OCI-M2 (cell line): Measurements from ENCODE around the gene GP5.

Source experiments
- DNase-seq: peaks from one replicate; lab custom pipeline; 2025; ENCODE audit not compliant: unreplicated experiment; lab: John Stamatoyannopoulos, UW

Gene GP5

DNA sequence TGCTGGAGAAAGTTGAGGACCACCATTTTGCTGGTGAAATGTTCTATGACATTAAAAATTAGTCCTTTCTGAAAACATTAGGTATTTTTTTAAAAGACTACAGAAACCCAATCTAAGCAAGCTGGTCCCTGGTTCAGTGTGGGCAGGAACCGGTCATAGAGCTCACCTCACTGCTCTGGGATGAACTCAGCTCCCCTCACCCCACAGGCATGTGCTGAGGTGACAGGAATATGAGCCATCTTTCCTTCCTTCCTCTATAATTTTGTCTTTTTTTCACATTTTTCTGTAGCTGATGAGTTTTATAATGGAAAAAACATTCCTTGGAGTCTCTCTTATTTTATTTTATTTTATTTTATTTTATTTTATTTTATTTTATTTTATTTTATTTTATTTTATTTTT, 21.4 kb downstream of the GP5 start:
- no peak for DNase-seq

DNA sequence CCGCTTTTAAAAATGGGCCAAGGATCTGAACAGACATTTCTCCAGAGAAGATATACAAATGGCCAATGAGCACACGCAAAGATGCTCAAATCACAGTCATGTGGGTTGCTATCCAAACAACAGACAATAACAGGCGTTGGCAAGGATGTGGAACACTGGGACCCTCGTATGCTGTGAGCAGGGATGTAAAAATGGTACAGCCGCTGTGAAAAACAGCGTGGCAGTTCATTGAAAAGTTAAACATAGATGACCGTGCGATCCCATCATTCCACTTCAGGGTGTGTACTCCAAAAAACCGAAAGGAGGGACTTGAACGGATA, 22.9 kb downstream of the GP5 start:
- no peak for DNase-seq

DNA sequence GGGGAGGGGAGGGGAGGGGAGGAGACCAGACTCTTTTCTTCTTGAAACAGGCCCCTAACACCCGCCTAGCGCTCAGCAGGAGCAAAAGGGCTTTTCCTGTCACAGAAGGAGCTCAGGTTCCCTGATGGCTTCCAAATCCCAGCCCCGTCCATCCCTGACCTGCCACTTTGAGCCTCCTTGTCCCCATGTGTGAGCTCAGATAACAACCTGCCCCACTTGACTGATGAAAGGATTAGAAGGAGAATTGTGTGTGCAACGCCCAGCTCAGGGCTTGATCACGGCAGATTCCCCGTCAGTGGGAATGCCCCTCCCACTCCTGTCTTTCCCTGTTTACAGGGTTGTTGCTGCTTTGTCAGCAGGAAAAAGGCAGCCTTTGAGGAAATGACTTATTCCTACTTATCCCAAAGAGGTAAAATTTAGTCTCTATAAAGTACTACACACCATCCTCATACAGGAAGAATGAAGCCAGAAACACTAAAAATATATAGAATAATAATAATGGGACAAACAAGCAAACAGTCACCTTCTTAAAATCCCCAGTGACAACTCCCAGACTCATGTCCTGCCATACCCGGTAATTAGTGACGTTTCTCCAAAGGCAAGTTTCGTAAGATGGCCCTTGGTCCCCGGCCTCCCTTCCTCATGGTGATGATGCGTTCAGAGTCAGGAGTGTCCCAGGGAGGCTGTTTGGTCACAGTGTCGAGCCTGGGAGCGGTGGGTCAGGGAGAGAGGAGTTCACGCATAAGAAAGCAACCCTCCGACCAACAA, 23.4 kb downstream of the GP5 start:
- no peak for DNase-seq

DNA sequence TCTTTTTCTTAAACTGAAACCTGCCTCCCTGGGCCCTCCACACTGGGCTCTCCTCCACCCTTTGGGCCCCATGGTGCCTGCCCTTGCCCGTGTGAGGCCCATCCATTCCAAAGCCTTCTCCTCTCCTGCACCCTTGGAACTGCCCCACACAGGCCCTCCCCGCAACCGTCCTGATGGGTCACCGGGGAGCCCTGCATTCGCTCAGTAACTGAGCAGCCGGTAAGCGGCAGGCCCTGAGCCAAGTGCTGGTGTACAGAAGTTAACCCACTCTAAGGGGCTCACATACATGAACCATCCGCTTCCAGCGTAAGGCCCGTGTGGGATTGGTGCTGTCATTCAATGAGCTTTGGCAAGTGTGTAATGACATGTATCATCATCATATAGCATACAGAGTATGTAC, 24.1 kb downstream of the GP5 start:
- no peak for DNase-seq

DNA sequence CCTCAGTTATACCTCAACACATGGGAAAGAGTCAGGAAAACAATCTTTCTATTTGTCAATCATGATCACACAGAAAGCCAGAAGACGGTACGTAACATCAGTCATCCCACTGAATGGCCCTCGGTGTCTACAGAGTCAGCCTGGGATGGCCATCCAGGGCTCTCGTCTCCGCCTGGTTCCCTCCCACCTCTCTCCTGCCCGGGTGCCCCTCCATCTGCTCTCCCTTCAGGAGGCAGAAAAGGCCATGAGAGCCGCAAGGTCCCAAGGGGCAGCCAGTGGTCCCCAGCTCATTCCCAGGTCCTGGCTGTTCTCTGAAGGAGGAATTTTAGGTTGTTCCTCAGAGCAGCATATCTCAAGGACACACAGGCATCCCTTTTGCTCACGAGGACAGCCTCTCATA, 25.2 kb downstream of the GP5 start:
- DNase-seq: no peak

DNA sequence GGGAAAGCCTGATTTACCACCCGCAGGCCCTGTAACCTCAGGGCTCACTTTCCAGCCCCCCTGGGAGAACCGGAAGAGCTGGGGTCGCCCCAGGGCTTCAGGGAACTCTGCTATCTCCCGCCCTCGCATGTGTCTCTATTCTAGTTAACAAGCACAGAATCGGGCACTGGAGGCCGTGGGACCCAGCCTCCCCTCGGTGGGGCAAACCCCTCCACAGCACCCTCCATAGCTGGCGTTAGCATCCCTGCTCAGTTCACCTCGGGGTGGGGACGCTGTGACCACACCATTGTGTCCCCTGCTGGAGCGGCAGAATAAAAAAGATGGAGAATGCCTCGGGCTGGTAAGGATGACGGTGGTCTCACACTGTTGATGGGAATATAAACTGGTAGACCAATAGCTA, 26.0 kb downstream of the GP5 start:
- DNase-seq: no peak

DNA sequence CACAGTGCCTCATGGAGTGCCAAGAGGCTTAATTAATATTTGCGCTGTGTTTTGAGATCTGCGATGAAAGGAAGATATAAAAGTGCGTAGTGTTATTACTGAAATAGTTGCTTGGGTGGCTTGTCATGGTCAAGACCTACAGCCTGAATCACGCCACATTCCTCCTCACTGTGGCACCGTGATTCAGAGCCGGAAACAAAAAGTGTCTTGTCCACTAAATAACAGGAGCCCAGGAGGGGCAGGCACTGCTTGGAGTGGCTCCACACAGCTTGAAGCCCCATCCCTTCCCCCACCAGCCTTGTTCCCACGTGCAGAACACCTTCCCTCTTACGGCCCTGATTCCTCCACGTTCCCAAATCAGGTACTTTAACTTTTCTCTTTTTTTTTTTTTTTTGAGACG, 28.3 kb downstream of the GP5 start:
- DNase-seq: no peak

DNA sequence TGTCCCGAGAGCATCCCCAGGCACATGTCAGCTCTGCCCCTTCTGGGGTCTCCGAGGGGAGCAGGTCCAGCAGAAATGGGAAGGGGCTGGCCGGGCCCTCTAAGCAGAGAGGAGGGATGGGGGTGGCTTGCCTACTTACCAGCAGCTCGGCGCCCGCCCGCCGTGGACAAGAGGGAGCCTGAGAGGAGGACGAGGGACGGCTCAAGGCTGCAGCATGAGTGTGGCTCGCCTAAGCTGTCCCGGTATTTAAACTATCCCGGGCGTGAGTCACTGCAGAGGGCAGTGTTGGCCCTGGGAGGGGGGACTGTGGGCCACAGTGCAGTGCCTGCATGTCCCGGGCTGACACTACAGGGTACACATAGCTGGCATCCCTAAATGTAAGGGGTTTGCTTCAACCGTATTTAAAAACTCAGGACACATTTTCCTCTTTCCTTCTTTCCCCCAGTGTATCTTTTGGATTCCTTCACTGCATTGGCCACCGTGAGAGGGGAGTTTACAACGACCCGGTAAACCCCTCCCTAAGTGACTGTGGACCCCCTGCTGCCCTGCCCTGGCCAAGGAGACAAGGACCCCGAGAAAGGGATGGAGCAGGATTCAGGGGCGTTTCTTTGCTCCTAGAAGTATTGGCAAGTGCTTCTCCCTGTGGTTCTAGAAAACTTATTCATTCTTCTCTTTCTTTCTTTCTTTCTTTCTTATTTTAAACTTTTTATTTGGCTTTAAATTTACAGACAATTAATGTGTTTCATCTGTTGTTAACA, 29.4 kb downstream of the GP5 start, which contains the start of gene LRRC15:
Gene LRRC15, minus strand, starts transcription at position 222 of the 758 bp plus-strand sequence. CDS start 8,700 bp downstream, outside the sequence.
- no peak for DNase-seq

DNA sequence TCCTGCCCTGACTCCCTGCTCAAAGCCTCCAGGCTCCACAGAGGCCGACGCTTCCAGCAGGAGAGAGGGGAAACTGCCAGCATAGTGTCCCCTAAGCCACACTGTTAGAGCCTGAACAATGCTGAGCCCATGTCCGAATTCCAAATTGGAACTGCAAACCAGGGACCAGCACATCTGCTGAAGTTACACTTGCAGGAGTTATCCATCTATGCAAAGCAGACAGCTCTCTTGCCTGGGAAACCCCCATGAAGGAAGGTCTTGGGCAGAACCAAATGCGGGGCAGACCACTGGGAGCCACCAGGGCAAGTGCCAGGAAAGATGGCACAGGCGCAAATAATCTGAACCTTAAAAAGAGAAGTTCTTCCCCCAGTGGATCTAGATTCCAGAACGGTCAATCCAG, 30.1 kb downstream of the GP5 start:
- no peak for DNase-seq

DNA sequence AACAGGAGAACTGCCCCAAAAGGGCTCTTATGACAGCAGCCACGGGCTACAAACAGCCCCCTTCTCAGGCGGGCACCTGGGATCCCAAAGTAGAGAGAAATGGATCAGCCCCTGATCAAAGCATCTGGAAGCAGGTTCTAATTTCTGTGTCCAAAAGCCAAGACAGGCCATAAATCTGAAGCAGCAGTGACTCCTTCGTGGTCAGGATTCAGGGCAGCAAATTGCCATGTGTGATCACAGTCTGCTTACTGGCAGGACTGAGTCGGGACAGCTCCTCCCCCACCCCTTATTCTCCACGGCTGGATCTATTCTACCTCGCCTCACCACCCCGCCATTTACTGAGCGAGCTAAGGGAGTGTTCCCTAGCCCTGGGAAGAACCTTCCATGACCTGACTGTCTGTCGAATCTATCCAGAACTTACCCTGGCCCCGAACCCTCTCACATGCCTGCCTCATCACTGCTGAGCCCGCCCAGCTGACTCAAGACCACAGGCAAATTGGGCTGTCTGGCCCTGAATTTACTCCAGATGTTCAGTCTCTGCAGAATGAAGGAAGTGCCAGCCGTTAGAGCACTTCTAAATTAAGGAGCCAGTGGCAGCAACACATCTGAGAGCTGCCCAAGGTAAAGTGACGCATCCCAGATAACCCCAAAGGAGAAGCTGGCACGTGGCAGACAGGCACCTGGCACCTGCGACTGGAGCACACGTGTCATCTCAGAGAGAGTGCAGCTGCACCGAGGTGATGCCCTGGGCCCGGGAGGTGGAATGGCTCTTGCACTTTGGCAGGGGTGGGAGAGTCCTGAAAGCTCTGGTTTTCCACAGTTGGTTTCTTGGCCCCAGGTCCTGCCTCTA, 30.8 kb downstream of the GP5 start:
- DNase-seq: no peak

DNA sequence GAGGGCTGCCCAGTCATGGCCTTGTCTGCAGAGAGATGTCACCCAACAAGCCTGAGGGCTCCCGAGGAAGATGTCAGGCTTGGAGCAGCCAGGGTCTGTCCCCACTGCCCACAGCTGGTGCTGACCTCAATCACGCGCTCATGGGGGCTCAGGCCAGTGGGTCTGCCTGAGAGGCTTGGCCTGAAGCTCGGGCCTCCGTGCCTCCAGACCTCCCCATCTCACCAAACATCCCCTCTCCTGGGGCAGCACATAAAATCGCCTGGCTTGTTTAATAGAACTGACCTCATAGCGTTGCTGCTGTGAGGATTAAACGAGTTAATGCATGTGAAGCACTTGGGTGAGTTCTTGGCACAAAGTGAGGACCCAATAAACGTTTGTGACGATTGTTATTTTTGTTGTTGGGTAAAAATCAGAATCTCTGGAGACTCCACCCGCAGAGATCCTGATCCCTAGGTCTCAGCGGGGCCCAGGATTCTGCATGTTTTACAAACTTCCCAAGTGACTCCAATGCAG, 33.0 kb downstream of the GP5 start:
- no peak for DNase-seq

DNA sequence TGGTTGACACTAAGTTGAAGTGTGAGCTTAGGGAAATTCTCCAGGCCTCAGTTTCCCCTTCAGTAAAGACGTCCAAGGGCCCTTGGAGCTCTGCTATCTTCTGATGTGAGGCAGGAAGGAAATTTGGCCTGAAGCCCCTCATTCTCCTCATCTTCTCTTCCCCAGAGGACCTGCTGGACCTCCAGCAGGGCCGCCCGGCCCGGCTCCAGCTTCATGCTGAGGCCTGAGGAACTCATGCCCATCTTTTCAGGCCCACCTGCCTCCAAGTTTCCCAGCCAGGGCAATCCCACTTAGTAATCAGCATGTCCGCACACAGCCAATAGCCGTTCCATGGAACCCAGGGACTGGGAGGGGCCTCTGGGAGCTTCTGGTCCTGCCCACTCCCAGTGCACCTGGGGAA, 33.5 kb downstream of the GP5 start:
- DNase-seq: no peak

DNA sequence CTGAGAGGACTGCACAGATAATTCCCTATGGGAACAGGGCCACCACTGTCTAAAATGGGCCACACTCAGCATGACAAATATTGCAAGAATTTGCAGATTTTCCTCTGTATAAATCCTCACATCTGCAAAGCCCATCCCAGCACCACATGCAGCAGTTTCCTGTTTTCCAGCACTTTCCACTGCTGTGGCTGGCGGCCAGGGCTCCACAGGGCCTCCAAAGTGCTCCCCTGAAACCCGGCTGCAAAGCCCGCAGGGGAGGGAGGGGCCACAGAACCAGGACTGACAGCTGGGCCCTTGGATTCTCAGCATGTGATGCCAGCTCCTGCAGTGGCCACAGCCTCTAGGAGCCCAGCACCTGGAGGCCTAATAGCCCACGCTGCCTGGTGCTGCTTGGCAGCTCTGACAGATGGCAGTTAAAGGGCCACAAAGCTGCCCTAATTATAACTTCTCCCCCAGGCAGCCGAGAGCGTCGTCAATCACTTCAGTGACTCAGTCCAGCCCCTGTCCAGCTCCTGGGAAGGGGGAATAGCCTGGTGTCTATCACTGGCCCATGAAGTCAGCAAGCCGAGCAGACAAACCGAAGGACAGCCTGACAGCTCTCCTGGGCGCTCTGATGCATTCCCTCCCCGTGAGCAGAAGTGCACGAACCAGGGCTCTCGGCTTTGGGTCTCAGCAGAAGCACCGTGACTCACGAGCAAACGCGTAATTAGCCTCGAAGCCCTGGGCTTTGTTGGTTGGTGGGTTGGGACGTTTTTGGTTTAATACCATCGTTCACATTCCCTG, 34.2 kb downstream of the GP5 start:
- no peak for DNase-seq

DNA sequence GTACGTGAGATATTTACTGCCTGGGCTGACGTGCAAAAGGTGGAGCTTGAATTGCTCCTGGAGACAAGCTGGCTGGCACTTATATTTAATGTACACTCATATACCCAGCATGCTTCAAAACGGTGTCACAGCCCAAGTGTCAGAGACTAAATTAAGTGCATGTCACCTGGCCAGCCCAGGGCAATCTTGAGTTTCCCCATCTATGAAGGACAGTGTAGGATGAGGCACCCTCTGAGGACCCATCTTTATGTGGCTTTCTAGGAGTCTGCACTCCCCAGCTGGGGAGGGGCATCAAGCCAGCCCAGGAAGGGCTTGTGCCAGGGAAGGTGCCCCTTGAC, 34.8 kb downstream of the GP5 start:
- DNase-seq: no peak

DNA sequence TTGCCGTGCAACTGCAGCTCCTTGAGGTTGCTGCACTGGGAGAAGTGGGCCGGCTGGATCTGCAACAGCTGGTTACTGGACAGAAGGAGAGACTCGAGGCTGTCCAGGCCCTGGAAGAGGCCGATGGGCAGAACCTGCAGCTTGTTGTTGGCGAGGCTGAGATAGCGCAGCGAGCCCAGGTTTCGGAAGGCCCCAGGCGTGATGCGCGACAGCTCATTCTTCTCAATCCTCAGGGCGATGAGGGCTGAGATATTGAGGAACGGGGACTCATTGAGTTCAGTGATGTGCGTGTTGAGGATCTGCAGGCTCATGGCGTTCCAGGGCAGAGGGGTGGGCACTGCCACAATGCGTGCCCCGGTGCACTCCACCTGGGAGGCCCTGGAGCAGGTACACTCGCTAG, 38.5 kb downstream of the GP5 start:
- DNase-seq: no peak

DNA sequence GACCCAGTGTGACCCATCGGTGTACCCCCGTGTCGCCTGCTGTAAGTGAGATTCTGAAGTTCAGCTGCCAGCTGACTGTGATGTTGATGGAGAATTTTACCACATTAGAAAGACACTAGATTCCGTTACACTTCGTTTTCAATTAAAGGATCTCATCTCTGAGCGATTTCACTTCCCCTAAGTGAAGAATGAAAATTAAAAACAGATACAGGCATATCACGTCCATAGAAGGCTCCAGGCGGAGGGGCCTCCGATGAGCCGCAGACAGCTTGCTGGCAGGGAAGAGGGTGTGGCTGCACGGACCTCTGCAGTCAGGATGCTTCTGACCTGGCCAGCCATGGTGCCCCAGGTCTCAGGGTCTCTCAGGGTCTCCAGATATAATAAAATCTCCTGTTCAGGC, 41.4 kb downstream of the GP5 start:
- no peak for DNase-seq

DNA sequence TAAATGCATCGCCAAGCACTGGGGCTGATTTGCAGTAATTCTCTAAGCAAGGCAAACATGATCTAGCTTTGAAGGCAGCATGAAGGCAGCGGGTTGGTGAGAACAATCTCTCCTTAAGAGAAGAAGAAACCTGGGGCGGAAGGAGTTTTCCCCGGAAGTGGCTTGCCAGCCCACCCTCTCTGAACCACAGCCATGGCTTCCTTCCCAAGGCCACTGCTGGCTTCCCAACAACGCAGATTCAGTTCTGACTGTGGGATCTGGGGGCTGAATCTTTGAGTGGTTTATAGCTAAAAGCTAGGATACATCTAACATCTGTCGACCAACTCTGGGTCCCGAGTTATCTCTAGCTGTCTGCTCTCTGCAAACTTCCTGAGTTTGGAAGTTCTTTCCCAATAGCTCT, 43.7 kb downstream of the GP5 start:
- no peak for DNase-seq

DNA sequence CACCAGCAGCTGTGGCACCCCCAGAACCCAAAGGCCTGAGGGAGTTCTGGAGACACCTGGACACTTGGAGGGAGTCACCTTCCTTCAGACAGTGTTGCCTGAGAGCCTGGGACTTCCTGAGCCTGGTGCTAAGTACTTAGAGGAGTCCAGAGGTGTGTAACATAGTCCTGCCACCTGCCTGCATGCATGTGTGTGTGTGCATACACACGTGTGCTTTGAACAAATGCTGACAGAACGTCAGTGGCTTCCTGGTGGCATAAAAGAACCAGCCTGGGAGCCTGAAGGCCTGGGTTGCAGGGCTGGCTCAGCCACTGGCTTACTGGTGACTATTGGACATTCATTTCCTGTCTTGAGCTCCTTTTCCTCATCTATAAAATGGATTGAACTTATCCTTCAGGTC, 44.8 kb downstream of the GP5 start:
- no peak for DNase-seq

DNA sequence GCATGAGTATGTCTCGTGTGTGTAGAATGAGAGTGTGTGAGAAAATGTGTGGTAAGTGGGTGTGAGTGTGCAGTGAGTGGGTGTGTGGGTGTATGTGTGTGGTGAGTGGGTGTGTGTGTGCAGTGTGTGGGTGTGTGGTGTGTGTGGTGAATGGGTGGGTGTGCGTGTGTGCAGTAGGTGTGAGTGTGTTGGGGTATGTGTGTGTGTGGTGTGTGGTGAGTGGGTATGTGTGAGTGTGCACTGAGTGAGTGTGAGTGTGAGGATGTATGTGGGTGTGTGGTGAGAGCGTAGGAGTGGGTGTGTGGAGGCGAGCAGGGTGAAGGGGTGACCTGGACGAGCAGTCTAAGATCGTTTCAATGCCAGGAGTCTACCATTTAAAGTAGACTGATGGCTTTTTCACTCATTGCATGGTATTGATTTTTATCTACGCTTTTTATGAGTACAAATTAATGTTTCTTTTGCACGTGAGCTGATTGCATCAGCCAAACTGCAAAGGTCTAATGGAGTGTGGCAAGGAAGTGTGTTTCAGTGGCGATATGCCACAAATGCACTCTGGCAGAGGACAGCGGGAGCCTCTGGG, 46.3 kb downstream of the GP5 start:
- no peak for DNase-seq

DNA sequence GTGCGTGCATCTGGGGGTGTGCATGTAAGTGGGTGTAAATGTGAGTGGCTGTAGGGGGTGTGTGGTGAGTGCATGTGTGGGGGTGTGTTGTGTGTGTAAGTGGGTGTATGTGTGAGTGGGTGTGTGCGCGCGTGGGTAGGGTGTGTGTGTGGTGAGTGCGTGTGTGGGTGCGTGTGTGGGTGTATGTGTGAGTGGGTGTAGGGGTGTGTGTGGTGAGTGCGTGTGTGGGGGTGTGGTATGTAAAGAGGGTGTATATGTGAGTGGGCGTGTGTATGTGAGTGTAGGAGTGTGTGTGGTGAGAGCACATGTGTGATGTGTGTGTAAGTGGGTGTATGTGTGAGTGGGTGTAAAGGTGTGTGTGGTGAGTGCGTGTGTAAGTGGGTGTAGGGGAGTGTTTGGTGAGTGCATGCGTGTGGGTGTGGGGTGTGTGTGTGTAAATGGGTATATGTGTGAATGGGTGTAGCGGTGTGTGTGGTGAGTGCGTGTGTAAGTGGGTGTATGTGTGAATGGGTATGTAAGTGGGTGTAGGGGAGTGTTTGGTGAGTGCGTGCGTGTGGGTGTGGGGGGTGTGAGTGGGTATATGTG, 47.0 kb downstream of the GP5 start:
- DNase-seq: no peak
